NCI-H345 treated with DMSO at 0.1 percent for 48 hours (cell line): ENCODE data around the gene ARHGAP18.

Source experiments
- DNase-seq: peaks from one replicate; lab custom pipeline; 2025; ENCODE audit not compliant: unreplicated experiment; lab: John Stamatoyannopoulos, UW

Gene ARHGAP18

DNA sequence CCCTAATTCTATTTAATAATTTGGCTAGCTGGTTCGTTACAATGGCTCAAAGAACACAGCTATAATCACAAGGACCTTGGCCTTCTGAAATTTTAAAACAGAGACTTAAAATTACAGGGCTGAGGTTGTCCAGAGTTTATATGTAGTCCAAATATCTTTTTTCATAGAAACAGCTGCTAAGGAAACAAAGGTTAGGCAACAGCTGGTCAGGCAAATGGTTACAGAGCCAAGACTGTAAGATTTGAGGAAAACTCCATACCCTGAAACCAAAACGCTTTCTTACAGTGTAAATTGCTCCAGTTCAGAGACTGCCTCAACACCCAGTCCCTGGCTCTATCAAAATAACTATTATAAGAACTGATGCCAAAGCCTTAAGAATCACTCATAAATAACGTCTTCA lies 9.7 kb upstream of the ARHGAP18 start:
- no peak for DNase-seq

DNA sequence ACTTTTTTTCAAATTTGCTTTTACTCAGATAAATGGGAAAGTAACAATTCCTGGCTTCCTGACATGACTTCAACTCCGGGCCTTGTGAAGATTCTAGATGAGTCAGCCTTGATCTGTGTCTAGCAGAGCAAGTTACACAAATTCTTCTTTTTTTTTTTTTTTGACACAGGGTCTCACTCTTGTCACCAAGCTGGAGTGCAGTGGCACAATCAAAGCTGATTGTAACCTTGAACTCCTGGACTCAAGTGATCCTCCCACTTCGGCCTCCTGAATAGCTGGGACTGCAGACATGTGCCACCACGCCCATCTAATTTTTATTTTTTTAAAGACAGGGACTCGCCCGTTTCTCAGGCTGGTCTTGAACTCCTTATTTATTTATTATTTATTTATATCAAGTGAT lies 7.3 kb upstream of the ARHGAP18 start:
- DNase-seq, result no peak

DNA sequence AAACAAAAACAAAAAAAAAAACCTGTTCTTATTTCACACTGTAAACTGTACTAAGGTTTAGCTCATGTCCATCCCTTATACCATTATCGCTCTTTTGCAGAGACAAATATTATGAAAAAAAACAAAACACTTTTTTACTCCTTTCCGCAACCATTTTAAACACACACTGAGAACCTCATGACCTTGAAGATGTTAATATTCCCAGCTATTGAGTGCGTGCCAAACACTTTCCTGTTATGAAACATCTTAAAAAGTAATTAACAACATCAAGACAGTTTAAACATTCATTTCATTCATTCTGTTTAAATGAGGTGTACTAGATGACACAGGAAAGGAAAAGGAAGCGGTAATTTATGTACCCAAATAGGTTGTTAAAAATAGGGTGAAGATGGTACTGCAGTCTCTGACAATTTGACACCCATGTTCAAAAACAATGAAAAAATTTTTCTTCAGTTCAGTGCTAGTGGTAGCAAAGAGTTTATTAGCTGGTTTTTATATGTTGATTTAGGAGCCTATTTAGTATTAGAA lies 3.9 kb upstream of the ARHGAP18 start:
- no peak for DNase-seq

DNA sequence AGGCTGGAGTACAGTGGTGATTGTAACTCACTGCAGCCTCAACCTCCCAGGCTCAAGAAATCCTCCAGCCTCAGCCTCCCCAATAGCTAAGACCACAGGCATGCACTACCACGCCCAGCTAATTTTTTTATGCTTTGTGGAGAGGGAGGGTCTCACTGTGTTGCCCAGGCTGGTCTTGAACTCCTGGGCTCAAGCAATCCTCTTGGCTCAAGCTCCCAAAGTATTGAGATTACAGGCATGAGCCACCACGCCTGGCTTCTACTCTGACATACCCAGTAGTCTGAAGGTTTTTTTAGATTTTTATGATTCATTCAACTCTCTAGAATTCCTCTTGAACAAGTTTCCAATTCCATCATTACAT lies 1.3 kb upstream of the ARHGAP18 start:
- no peak for DNase-seq

DNA sequence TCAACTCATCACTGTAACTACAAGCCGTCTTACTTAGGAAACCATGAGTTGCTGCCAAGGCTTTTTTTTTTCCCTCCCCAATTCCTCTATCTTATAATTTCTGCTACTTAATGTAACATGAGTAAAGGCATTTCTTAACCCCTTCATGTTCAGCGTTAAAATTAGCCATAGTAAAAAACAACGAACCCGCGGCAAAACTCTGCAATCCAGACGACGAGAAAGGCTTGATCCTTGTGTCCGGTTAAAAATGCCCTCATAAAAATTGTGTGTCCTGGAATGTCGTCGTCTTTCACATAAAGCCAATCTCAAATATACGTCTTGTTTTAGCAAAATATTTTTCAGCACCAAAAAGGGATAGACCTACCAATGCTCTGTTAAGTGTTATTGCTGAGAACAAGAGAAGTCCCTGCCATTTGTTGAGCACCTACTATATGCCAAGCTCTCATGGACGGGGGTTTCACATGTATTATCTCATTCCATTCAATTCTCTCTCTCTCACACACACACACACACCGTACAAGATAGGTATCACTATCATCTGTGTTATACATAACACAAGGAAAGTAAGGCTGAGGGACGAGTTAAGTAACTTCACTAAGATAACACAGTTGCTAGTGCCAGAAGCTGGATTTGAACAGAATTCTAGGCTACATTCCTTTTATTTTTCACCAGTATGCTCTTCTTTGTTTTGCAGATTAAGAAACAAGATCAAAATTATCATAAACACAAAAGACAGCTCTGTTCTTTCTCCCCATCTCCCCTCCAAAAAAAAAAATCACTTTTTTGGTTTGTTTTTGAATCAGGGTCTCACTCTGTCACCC lies 683 bp upstream of the ARHGAP18 start:
- no peak for DNase-seq

DNA sequence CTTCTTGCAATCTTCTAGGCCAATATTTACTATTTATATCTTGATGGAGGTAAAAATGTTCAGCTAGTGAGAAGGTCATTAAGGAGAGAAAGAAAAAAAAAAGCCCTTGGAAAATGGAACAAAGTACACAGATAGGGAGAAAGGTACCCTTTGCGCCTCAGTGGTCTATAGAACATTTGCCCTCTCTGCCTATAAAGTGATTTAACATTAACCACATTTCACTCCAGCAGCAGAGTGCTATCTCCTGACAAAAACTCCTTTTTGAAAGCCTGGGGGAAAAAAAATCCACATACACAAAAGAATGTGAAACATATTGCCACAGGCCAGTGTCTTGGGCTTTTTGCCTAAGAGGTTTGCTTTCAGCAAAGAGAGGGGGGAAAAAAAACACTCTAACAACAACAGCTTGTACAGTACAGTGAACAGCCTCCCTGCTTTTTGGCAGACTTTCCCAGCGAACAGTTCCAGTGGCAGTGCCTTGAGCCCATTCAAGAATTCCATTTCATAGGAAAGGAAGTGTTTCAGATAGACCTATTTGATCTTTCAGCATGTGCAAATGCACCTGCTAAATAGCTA lies 695 bp downstream of the ARHGAP18 start:
- no peak for DNase-seq

DNA sequence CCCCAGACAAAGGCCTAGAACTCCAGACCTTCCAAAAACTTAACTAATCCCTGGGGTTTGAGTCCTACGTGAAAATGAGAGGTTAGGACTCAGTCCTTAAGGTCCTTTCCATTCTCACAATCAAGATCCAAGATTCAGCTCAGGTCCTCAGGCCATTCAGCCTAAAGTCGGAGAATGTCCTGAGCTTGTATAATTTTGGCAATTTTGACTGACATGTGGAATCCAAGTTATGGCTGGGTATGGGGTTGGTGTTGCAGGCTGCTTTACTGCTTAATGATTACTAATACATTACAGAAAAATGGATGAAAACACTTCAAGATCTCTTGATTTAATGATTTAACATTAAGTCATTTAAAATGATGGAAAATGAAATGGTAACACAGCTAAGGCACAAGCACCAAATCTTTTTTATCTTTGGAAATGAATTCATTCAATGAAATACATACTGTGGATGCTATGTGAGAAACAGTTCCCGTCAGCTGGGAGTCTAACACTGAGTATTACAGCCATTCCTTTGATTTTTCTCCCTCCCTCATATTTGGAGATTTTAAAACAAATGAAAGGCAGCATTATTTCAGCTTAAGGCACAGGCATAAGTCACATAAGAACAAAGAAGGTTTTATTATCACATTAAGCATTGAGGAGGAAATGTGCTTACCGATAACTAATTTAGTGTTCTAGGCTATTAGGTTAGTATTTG lies 1.3 kb downstream of the ARHGAP18 start:
- DNase-seq, result no peak

DNA sequence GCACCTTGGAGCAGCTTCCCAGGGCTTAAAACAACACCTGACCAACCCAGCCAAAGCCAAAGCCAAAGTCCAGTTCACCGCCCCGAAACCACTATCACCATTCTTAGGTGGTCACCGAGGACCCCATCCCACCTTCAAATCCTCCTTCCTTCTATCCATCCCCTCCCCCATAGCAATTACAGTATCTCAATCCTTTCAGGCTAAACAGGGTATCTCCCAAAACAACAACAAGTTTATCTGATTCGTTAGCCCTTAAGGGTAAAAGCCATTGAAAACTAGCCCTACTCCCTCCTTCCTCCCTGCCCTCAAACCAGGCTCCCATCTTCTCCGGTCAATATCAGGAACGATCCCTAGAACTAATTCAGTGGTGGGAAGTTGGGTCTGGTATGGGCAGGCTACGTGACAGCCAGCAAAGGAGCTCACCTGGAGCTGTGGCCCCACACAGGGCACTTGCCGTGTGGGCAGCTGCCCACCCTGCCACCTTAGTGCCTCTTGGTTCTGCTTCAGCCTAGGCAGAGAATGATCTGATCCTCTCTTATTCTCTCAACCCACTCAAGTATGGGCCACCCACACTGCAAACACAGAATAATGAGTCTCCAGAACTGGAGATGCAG lies 2.0 kb downstream of the ARHGAP18 start:
- no peak for DNase-seq

DNA sequence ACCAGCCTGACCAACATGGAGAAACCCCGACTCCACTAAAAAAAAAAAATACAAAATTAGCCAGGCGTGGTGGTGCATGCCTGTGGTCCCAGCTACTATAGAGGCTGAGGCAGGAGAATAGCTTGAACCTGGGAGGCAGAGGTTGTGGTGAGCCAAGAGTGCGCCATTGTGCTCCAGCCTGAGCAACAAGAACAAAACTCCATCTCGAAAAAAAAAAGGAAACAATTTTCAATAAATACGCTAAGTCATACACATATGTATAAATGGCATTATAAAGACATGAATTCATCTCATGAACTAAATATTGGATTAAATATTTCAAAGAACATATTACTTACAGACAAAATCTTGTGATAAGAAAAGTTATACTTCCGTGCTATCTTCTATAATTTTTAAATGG lies 2.9 kb downstream of the ARHGAP18 start:
- no peak for DNase-seq

DNA sequence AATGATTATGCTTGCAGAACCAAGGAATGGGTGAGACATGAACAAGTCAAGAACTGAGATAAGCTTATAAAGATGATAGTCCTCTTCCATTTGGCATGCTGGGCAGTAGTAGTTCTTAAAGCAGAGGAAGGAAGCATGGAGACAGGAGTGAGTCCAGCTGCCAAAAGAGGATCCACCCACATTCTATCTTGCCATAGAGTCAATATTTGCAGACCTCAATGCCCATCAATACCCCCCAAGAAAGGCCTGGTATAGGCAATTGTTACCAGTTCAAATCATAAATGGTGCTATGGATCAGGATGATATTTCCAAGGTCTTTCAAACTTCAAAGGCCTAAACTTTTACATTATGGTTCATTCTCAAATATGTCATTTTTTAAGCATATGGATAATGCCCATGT lies 4.8 kb downstream of the ARHGAP18 start:
- DNase-seq, result no peak

DNA sequence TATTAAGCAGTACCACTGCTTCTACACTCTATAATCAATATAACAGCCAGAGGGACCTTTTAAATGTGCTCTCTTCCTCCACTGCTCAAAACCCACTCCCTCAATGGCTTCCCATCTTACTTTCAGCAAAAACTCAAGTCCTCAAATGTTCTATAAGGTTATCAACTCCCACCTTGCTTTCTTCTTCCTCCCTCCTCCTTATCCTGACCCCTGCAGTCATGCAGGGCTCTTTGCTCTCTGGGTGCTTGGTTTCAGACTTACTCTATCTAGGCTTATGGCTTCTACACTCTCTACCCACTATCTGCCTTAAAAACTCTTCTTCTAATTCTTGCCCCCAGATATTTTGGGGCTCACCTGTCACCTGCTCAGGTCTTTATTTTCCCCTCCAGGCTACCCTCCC lies 5.3 kb downstream of the ARHGAP18 start:
- no peak for DNase-seq

DNA sequence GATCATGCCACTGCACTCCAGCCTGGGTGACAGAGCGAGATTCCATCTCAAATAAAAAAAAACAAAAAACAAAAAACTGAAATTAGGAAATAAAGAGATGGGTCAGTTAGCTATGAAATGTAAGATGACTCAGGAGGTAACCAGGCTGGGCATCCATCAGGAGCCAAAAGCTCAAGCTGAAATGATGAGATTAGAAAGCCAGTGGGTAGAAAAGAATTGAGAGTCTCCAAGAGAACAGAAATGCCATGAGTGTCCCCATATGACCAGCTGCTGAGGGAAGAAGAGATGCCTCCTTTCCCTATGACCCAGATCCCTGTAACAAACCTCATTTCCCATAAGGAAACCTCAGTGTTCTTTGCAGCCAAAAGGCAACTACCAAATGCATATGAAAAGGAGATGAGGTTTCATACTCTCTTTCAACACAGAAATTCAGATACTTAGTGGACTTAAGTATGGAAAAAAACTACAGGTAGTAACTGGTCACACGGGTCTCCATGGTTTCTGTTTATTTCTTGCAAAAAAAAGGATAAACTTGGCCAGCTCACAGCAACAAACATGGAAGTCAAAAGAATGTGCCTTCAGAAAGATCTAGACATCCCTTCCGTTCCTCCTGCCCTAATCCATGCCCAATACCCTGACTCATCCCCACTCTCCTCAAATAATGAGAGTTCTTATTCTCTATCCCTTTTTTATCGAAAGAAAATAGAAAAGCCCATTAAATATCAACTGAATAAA lies 8.1 kb downstream of the ARHGAP18 start:
- no peak for DNase-seq

DNA sequence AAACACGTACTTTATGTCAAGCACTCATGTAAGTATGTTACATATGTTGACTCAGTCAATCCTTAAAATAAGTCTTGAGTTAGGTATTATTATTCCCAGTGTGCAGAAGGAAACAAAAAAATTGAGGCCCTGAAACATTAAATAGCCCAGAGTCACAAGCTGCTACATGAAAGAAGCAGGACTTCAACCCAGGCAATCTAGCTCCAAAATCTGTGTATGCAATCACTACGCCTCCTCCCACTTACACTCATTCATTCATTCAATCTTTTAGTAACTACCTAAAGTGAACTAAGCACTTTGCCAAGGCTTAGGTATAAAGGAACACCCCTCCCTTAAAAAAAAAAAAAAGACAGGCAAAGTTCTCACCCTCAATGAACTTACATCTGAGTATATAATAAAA lies 9.3 kb downstream of the ARHGAP18 start:
- DNase-seq, result no peak

DNA sequence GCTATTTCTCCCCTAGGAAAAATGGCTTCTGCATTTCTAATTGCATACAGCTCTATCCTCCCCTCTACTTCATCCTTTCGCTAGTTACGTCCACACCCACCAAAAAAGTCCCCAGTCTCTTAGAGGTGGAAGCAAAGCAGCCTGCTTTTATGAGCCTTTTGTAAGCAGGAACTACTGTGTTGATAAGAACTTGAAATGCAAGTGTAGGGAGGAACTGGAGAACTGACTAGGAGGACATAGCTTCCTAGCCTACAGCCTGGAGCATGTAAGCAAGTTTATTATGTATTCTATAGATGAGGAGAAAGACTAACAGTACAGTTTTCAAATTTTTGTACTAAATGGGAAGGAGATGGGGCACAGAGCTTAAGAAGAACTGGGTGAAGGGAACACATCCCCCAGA lies 10.3 kb downstream of the ARHGAP18 start:
- DNase-seq, result no peak

DNA sequence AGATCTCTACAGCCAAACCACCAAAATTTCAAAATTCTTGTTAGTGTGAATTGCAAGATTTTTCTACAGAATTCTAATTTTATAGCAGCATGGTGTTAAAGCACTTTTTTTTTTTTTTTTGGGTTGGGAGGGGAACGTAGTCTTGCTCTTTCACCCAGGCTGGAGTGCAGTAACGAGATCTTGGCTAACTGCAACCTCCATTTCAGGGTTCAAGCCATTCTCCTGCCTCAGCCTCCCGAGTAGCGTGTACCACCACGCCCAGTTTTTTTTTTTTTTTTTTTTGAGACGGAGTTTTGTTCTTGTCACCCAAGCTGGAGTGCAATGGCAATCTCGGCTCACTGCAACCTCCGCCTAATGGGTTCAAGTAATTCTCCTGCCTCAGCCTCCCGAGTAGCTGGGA lies 11.5 kb downstream of the ARHGAP18 start:
- no peak for DNase-seq

DNA sequence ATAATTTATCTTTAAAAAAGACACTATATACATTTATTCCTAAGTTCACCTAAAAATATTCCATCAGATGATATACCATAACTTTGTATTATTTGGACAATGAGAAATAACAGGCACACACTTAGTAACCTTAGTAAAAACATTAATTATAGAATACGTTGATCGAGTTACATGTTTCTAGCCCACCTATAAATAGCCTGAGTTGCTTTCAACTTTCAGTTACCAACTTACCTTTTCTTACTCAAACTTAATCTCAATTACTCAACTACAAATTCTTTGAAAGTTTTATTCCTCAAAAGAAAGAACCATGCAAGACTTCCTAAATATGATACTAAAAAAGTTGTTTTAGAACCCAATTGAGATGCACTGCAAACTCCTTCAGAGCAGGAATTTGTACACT lies 12.2 kb downstream of the ARHGAP18 start:
- DNase-seq, result no peak

DNA sequence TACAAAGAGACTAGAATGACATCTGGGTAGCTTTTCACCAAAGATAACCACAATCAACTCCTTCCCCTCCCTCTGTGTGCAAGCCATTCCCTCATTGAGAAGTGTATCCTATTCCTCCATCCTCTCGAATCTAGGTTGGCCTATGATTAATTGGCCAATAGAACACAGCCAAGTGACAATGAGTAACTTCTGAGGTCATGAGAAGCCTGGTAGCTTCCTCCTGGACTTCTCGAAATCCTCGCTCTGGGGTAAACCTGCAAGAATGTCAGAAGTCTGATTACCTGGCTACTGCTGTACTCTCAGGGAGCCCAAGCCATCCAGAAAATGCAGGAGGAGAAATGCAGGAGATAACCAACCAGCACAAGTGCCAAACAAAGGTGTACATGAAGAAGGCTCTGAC lies 13.1 kb downstream of the ARHGAP18 start:
- DNase-seq, result no peak

DNA sequence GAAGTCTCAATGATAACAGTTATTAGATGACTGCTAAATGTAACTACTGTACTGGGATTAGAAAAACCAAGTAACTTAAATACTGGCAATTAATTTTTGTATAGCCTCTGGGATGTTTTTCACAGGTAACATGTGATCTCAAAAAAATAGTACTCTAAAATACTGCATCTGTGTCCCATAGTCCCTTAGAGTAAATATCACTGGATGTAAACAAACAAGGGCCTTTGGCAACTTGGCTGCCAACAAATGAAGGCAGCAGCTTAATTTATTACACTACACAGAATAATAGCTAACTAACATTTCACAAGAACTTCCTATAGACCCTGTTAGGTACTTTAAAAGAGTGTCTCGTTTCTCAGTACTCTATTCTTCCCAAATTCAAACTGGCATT lies 14.0 kb downstream of the ARHGAP18 start:
- no peak for DNase-seq

DNA sequence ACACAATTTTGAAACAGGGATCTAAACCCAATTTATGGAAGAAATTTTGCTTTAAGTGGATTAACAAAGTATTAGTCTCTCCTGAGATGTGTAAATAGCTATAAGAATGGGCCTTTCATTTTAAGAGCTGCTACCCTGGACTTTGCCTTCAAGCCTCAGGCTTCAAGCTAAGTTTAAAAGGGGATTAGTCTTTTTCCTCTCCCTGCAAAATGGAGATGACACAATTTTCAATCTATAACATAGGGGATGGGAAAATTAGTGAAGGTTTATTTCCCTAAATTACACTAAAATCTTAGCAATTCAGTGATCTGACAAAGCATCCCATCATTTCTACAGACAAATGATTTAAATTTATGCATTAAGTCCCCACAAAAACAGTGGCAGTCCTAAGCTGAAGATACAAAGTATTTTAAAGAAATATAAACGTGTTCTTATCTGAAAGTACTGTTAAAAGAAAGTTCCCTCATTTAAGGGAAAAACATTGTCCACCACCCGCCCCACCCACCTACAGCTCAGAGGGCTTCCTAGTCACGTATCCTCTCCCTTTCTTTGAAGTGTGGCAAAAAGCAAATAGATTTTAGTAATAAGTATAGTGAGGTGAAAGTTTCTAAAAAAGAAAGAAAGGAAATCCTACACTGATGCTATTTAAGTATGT lies 14.5 kb downstream of the ARHGAP18 start:
- DNase-seq, result no peak

DNA sequence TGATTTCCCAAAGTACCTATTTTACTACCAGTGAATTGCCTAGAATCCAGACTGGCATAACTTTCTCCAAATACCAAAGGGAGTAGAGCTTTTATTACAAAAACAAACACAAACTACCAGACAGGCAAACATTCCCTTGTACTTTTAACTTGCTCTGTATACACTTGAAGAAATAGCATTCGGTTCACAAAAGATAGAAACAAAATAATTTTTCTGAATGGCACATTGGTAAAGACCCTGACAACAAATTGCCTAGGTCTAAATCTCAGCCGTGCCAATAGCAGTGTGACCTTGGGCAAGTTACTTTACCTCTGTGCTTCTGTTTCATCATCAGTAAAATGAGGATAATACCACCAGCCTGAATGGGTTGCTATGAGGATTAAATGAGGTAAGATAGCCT lies 15.9 kb downstream of the ARHGAP18 start:
- DNase-seq, result no peak

DNA sequence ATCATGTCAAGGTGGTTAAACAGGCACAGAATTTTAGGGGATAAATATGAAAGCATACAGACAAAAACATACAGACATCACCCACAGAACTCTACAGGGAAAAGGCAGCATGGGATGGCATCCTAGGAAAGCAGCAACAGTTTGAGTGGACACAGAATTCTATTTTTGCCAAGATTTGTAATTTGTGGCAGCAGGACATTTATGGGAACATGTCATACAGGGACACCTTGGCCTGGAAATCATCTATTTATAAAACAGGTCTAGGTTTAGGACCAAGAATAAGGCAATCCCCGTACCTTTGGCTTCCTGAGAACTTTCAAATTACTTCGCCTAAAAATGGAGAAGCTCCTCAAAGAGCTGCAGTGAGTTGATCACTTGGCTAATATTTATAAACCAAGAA lies 17.5 kb downstream of the ARHGAP18 start:
- DNase-seq, result no peak
